WI38 (cell line): ENCODE measurements around the gene FNDC3B.

Experiments
- H3K4me3 ChIP-seq: 2 replicates; pipeline ENCODE4 v1.5.1; 2011; ENCODE audit warnings: low read depth, mild to moderate bottlenecking, control low read depth, low read length
- CTCF ChIP-seq: IDR thresholded peaks from 2 replicates; pipeline ENCODE4 v1.5.1; 2012; ENCODE audit warnings: low read depth, mild to moderate bottlenecking, control low read depth, low read length

FNDC3B gene

GRCh38 chr3:172298247-172298646 lies 258.9 kb downstream of the FNDC3B start:
- no peak for TF ChIP-seq CTCF

GRCh38 chr3:172300187-172300586 lies 260.8 kb downstream of the FNDC3B start:
- H3K4me3 ChIP-seq, result no peak overlapping the region
- TF ChIP-seq CTCF, result no peak

More at GRCh38 chr3:172298247-172298646, 258.9 kb downstream of the FNDC3B start:
- H3K4me3 ChIP-seq, result no peak overlapping the region

GRCh38 chr3:172300862-172301261 lies 261.5 kb downstream of the FNDC3B start:
- no peak overlapping the region for H3K4me3 ChIP-seq
- no peak for TF ChIP-seq CTCF

- no peak overlapping the region for H3K4me3 ChIP-seq
- TF ChIP-seq CTCF, result no peak
These were observed 262.8 kb downstream of the FNDC3B start for GRCh38 chr3:172302203-172302602.

GRCh38 chr3:172303181-172303580 lies 263.8 kb downstream of the FNDC3B start:
- no peak for TF ChIP-seq CTCF
- H3K4me3 ChIP-seq, result no peak overlapping the region

- TF ChIP-seq CTCF, result no peak
- H3K4me3 ChIP-seq, result no peak overlapping the region
These were observed 264.7 kb downstream of the FNDC3B start for GRCh38 chr3:172303941-172304558.

- H3K4me3 ChIP-seq, result no peak overlapping the region
- no peak for TF ChIP-seq CTCF
These were observed 266.2 kb downstream of the FNDC3B start for GRCh38 chr3:172305552-172305951.
